H1 (cell line): Measurements from ENCODE around the gene TEX54. TPM values are rescaled to one million over a fixed set of nuclear protein-coding genes. Genes with fewer than 3 reads are reported as not detected.

Experiments used
- CTCF ChIA-PET: fragments of 300-600 bp; sonication (Branson Sonifier 250); formaldehyde crosslinking; loops from one replicate; lab custom pipeline; 2021; ENCODE audit not compliant: partially characterized antibody; lab: Charles Lee
- POLR2A ChIA-PET: fragments of 300-600 bp; sonication (Branson Sonifier 250); formaldehyde crosslinking; loops from one replicate; lab custom pipeline; 2021; ENCODE audit warnings: inconsistent platforms; ENCODE audit not compliant: partially characterized antibody; lab: Charles Lee
- DNase-seq, 2 experiments: peaks; one replicate each; pipeline versions ENCODE4 v3.0.0 to v3.0.0-alpha.2; 2010 to 2022; ENCODE audit warnings: low spot score in 2 of 2, low read depth in 1 of 2, mixed read lengths in 1 of 2
- FAIRE-seq: peaks from 2 replicates; lab custom pipeline; 2011; peaks lifted over from hg19 to GRCh38; lab: Jason Lieb, UNC
- H2AFZ ChIP-seq: 2 replicates; pipeline ENCODE4 v1.8.1; 2012; ENCODE audit warnings: low read length, inconsistent platforms
- H2AK5ac ChIP-seq: 2 replicates; pipeline ENCODE4 v1.6.1; 2013; ENCODE audit warnings: low read depth, low read length
- H2BK120ac ChIP-seq: replicated peaks from 2 replicates; pipeline ENCODE3; 2013; ENCODE audit warnings: low read depth, low read length, inconsistent platforms
- H2BK12ac ChIP-seq: 2 replicates; pipeline ENCODE4 v1.6.1; 2013; ENCODE audit warnings: low read depth, low read length
- H2BK15ac ChIP-seq: 2 replicates; pipeline ENCODE4 v1.6.1; 2013; ENCODE audit warnings: low read length
- H2BK20ac ChIP-seq: 2 replicates; pipeline ENCODE4 v1.6.1; 2013; ENCODE audit warnings: low read length
- H2BK5ac ChIP-seq: 2 replicates; pipeline ENCODE4 v1.6.1; 2013; ENCODE audit warnings: low read depth, low read length
- H3K14ac ChIP-seq: 2 replicates; pipeline ENCODE4 v1.6.1; 2013; ENCODE audit warnings: inconsistent platforms; ENCODE audit not compliant: insufficient read length
- H3K18ac ChIP-seq: 2 replicates; pipeline ENCODE4 v1.6.1; 2013; ENCODE audit warnings: low read length; ENCODE audit errors: extremely low read depth
- H3K23ac ChIP-seq: 2 replicates; pipeline ENCODE4 v1.6.1; 2013; ENCODE audit warnings: inconsistent platforms; ENCODE audit not compliant: insufficient read length
- H3K23me2 ChIP-seq: 2 replicates; pipeline ENCODE4 v1.6.1; 2013; ENCODE audit warnings: low read depth, low read length
- H3K27ac ChIP-seq: 2 replicates; pipeline ENCODE4 v1.6.1; 2011; ENCODE audit warnings: low read depth, low read length, inconsistent platforms
- H3K27me3 ChIP-seq, 4 experiments: replicated peaks in 1 of 4; 1 replicate in 1 of 4; 2 replicates in 3 of 4; pipeline versions ENCODE4 v1.6.1 to v1.8.1; 2011 to 2013; ENCODE audit warnings: low read length in 3 of 4, mild to moderate bottlenecking in 3 of 4, inconsistent platforms in 2 of 4, mixed read lengths in 2 of 4, moderate library complexity in 1 of 4; ENCODE audit not compliant: control insufficient read depth in 3 of 4, insufficient read depth in 3 of 4; ENCODE audit errors: extremely low read depth in 1 of 4
- H3K36me3 ChIP-seq, 4 experiments: 2 replicates each; pipeline versions ENCODE4 v1.6.1 to v1.8.1; 2011 to 2013; ENCODE audit warnings: mild to moderate bottlenecking in 4 of 4, low read length in 3 of 4, moderate library complexity in 2 of 4, control low read depth in 1 of 4, inconsistent platforms in 1 of 4; ENCODE audit not compliant: insufficient read depth in 4 of 4, control insufficient read depth in 2 of 4
- H3K4ac ChIP-seq: replicated peaks from 2 replicates; pipeline ENCODE3; 2013; ENCODE audit warnings: low read length, low read depth, mixed read lengths, inconsistent platforms; ENCODE audit not compliant: insufficient read length
- H3K4me1 ChIP-seq, 4 experiments: replicated peaks in 1 of 4; 1 replicate in 1 of 4; 2 replicates in 3 of 4; pipeline versions ENCODE4 v1.6.1 to v1.8.1; 2011 to 2013; ENCODE audit warnings: low read length in 3 of 4, inconsistent platforms in 2 of 4, mixed read lengths in 1 of 4; ENCODE audit not compliant: insufficient read depth in 4 of 4, control insufficient read depth in 3 of 4
- H3K4me2 ChIP-seq, 2 experiments: 2 replicates each; pipeline versions ENCODE4 v1.6.1 to v1.8.1; 2011 to 2013; ENCODE audit warnings: low read depth in 2 of 2, low read length in 2 of 2, control low read depth in 1 of 2, inconsistent platforms in 1 of 2, mild to moderate bottlenecking in 1 of 2; ENCODE audit not compliant: insufficient read depth in 1 of 2
- H3K4me3 ChIP-seq, 4 experiments: fragments of 200-600, 300-600 bp in 1 of 4; sonication (generic), shearing (Covaris generic), sonication (Bioruptor Twin) in 1 of 4; 2 replicates each; pipeline versions ENCODE4 v1.5.1 to v1.8.1; 2011 to 2016; ENCODE audit warnings: low read length in 4 of 4, low read depth in 3 of 4, control low read depth in 2 of 4, inconsistent platforms in 2 of 4, mild to moderate bottlenecking in 2 of 4, mixed read lengths in 1 of 4, moderate library complexity in 1 of 4; ENCODE audit not compliant: insufficient read depth in 2 of 4; ENCODE audit errors: extremely low read depth in 1 of 4
- H3K56ac ChIP-seq: replicated peaks from 2 replicates; pipeline ENCODE3; 2013; ENCODE audit warnings: low read depth, mild to moderate bottlenecking, mixed read lengths, low read length, inconsistent platforms; ENCODE audit not compliant: insufficient read length
- H3K79me1 ChIP-seq: 2 replicates; pipeline ENCODE4 v1.6.1; 2013; ENCODE audit warnings: low read depth, low read length, control low read depth
- H3K79me2 ChIP-seq, 2 experiments: 2 replicates each; pipeline versions ENCODE4 v1.6.1 to v1.8.1; 2012 to 2013; ENCODE audit warnings: low read length in 2 of 2, mild to moderate bottlenecking in 2 of 2, inconsistent platforms in 1 of 2; ENCODE audit not compliant: insufficient read depth in 2 of 2, control insufficient read depth in 1 of 2
- H3K9ac ChIP-seq, 4 experiments: replicated peaks in 1 of 4; 1 replicate in 1 of 4; 2 replicates in 3 of 4; pipeline versions ENCODE4 v1.6.1 to v1.8.1; 2011 to 2013; ENCODE audit warnings: low read depth in 3 of 4, low read length in 3 of 4, control low read depth in 2 of 4, mild to moderate bottlenecking in 2 of 4, moderate library complexity in 2 of 4, inconsistent platforms in 1 of 4; ENCODE audit errors: extremely low read depth in 1 of 4
- H3K9me3 ChIP-seq, 2 experiments: 2 replicates each; pipeline versions ENCODE4 v1.6.1 to v1.8.1; 2012 to 2013; ENCODE audit warnings: mild to moderate bottlenecking in 2 of 2, moderate library complexity in 2 of 2, control low read depth in 1 of 2, inconsistent platforms in 1 of 2, low read depth in 1 of 2, low read length in 1 of 2, mixed read lengths in 1 of 2; ENCODE audit not compliant: insufficient read depth in 2 of 2
- H4K20me1 ChIP-seq, 2 experiments: replicated peaks in 1 of 2; 2 replicates each; pipeline versions ENCODE3 to v1.8.1; 2011 to 2013; ENCODE audit warnings: inconsistent platforms in 2 of 2, low read length in 2 of 2, mild to moderate bottlenecking in 1 of 2; ENCODE audit not compliant: insufficient read depth in 2 of 2, control insufficient read depth in 1 of 2
- H4K5ac ChIP-seq: 2 replicates; pipeline ENCODE4 v1.6.1; 2013; ENCODE audit warnings: low read length, low read depth, mixed read lengths, inconsistent platforms; ENCODE audit not compliant: insufficient read length
- H4K8ac ChIP-seq: 2 replicates; pipeline ENCODE4 v1.8.0; 2013; ENCODE audit warnings: mild to moderate bottlenecking, moderate library complexity, low read length, inconsistent platforms; ENCODE audit not compliant: insufficient read depth; ENCODE audit errors: extremely low read depth
- H4K91ac ChIP-seq: replicated peaks from 2 replicates; pipeline ENCODE3; 2013; ENCODE audit warnings: low read length, mixed read lengths, inconsistent platforms; ENCODE audit not compliant: insufficient read length
- BRCA1 ChIP-seq: IDR thresholded peaks from 2 replicates; pipeline ENCODE4 v1.6.1; 2012; ENCODE audit warnings: low read depth, low read length, improper control_type of control experiment
- CEBPB ChIP-seq: IDR thresholded peaks from 2 replicates; pipeline ENCODE4 v1.6.1; 2012; ENCODE audit warnings: low read depth, low read length
- POLR2AphosphoS5 ChIP-seq: IDR thresholded peaks from 2 replicates; pipeline ENCODE4 v1.6.1; 2011; ENCODE audit warnings: low read depth, low read length
- SP4 ChIP-seq: IDR thresholded peaks from 2 replicates; pipeline ENCODE4 v1.6.1; 2012; ENCODE audit warnings: low read length, inconsistent platforms
- WGBS, 2 experiments: shearing (Covaris generic) in 1 of 2; methylation state at CpG; one replicate each; pipeline versions ENCODE4 v1.1.6 to v1.1.7; 2013 to 2015; ENCODE audit warnings: low lambda C conversion rate in 2 of 2, mixed read lengths in 2 of 2, inconsistent platforms in 1 of 2, low coverage in 1 of 2, missing lambda C conversion rate in 1 of 2; ENCODE audit not compliant: insufficient replicate concordance in 2 of 2, insufficient coverage in 1 of 2, insufficient read length in 1 of 2; ENCODE audit errors: extremely low coverage in 1 of 2, missing lambda C conversion rate in 1 of 2; 5-methylcytosine and 5-hydroxymethylcytosine counted together
- polyA plus RNA-seq, 7 experiments: library from polyadenylated mRNA; depleted of rRNA in 3 of 7; stranded (reverse) in 5 of 7; unstranded in 2 of 7; fragments of >200 nt in 5 of 7; fragments of 200-250 nt in 2 of 7; gene quantifications; 1 replicate in 5 of 7; 2 replicates in 1 of 7; 4 replicates in 1 of 7; pipeline versions ENCODE4 v1.2.1 to v1.2.3, GENCODE V29; 2011 to 2013; ENCODE audit warnings: missing spikeins in 2 of 7, mixed read lengths in 2 of 7
- total RNA-seq: library from RNA; stranded (reverse); fragmentation: NEBNext Ultra II Directional; extraction: Animal tissue kit (Norgen Biotek cat#: 25700); gene quantifications from 2 replicates; pipeline ENCODE4 v1.2.1, GENCODE V29; 2021

TEX54 gene
- total and polyA plus RNA-seq, 2 of the 8 experiments (the other 6 are each of a cell fraction or from before 2014, with no cell fraction given), result 1.2 TPM; not detected in 1

- Histone ChIP-seq H2BK5ac (no peak overlapping the region), H3K14ac (no peak overlapping the region), H3K79me1 (peaks cover 6% of the 10 kb centered on the region; the same call in 1 of the 2 replicates), H3K23me2 (peaks cover 4% of the 10 kb centered on the region; the same call in 1 of the 2 replicates), H2BK120ac (no peak overlapping the region), H3K4ac (no peak overlapping the region), H3K4me3 (peak overlapping the region in 1 of 4 experiments; percentile 78; a peak in 3 of 8 replicates), H3K23ac (no peak overlapping the region), H2BK15ac (no peak overlapping the region), H2BK12ac (no peak overlapping the region), H3K18ac (no peak overlapping the region), H4K20me1 (peaks cover 0 to 2% of the 10 kb centered on the region in 2 experiments), H3K27me3 (no peaks in the 10 kb centered on the region), H3K9me3 (no peaks in the 10 kb centered on the region), H3K4me1 (peaks cover 0 to 5% (median under 1%) of the 10 kb centered on the region in 4 experiments; a peak in 1 of 7 replicates), H3K9ac (no peak overlapping the region; a peak in 3 of 7 replicates), H2BK20ac (no peak overlapping the region), H3K56ac (no peak overlapping the region)
- FAIRE-seq (no peak), DNase-seq (no peak)
- WGBS, 2 experiments, result 87% methylated on average over 5 of the region's 5 CpGs; no CpG with 5 or more reads in 1 of the 2 experiments
- CTCF ChIA-PET, result interaction anchor here (1.0 to 1.7 kb wide), 8 partner anchors 10 to 68 kb away, joined by 3 to 5 read pairs (median 3); partner anchors contain the start of genes TMEM179B and TMEM223
- POLR2A ChIA-PET, result interaction anchor here (0.6 to 10.0 kb wide), 35 partner anchors 9 to 1538 kb away, joined by 3 to 251 read pairs (median 8); partner anchors contain the start of genes B3GAT3, BSCL2, C11orf98 and CSKMT
- peak; percentile 64; the same call in 1 of the 2 replicates for TF ChIP-seq CEBPB
- TF ChIP-seq SP4, result no peak
- TF ChIP-seq POLR2AphosphoS5, result no peak
- TF ChIP-seq BRCA1, result no peak
- TF ChIP-seq, all 59 proteins: peak for 1
- Histone ChIP-seq H4K91ac (no peak overlapping the region), H3K79me2 (peaks cover 5 to 18% of the 10 kb centered on the region in 2 experiments; a peak in 3 of 4 replicates), H4K5ac (no peak overlapping the region), H2AFZ (no peak overlapping the region), H3K4me2 (peak overlapping the region; percentile 81 to 93; a peak in 2 of 4 replicates), H2AK5ac (no peak overlapping the region), H3K27ac (no peak overlapping the region), H3K36me3 (peaks cover 3 to 15% (median 10%) of the 10 kb centered on the region in 4 experiments), H4K8ac (no peak overlapping the region)
Measured at GRCh38 chr11:62806611-62807121, 26.0 kb downstream of the TEX54 start.
